GM23338 (cell line): ENCODE results near the gene KIAA1328. TPM values are rescaled to one million over a fixed set of nuclear protein-coding genes. Genes with fewer than 3 reads are reported as not detected.
A peak's percentile ranks its signal among the peaks of the same experiment; 100 is the strongest.

ENCODE experiments used
- ATAC-seq: fragments of 200-7000 bp; cut with Tn5 transposase; 3 replicates; pipeline ENCODE4 v1.9.1; 2020
- DNase-seq: peaks from one replicate; pipeline ENCODE4 v3.0.0-alpha.2; 2015; ENCODE audit warnings: low spot score
- H2AFZ ChIP-seq: fragments of 200-600 bp; sonication (generic); 2 replicates; pipeline ENCODE4 v1.8.0; 2016; ENCODE audit warnings: antibody characterized with exemption, mild to moderate bottlenecking, moderate library complexity
- H3F3A ChIP-seq: fragments of 200-600 bp; sonication (generic); replicated peaks from 2 replicates; pipeline ENCODE4 v1.8.0; 2017; ENCODE audit warnings: antibody characterized with exemption, mixed run types, low read depth
- H3K27ac ChIP-seq: fragments of 200-600 bp; sonication (generic); 2 replicates; pipeline ENCODE4 v1.6.1; 2016; ENCODE audit warnings: low read depth
- H3K27me3 ChIP-seq: fragments of 200-600 bp; sonication (generic); 2 replicates; pipeline ENCODE4 v1.8.0; 2016; ENCODE audit warnings: mild to moderate bottlenecking, mixed run types, moderate library complexity; ENCODE audit not compliant: insufficient read depth
- H3K36me3 ChIP-seq: fragments of 200-600 bp; sonication (generic); 2 replicates; pipeline ENCODE4 v1.8.0; 2016; ENCODE audit warnings: mild to moderate bottlenecking; ENCODE audit not compliant: insufficient read depth
- H3K4me1 ChIP-seq: fragments of 200-600 bp; sonication (generic); 2 replicates; pipeline ENCODE4 v1.8.0; 2016; ENCODE audit warnings: mild to moderate bottlenecking, moderate library complexity; ENCODE audit not compliant: insufficient read depth
- H3K4me2 ChIP-seq: fragments of 200-600 bp; sonication (generic); 2 replicates; pipeline ENCODE4 v1.7.1; 2017; ENCODE audit warnings: mixed run types
- H3K4me3 ChIP-seq: fragments of 200-600 bp; sonication (generic); 2 replicates; pipeline ENCODE4 v1.6.1; 2016; ENCODE audit warnings: mixed run types
- H3K79me2 ChIP-seq: fragments of 200-600 bp; sonication (generic); replicated peaks from 2 replicates; pipeline ENCODE4 v1.8.0; 2017; ENCODE audit warnings: mild to moderate bottlenecking; ENCODE audit not compliant: insufficient read depth
- H3K9me2 ChIP-seq: fragments of 200-600 bp; sonication (generic); 2 replicates; pipeline ENCODE4 v1.8.0; 2017; ENCODE audit not compliant: insufficient read depth
- H4K20me1 ChIP-seq: fragments of 200-600 bp; sonication (generic); replicated peaks from 2 replicates; pipeline ENCODE4 v1.8.0; 2017; ENCODE audit warnings: mild to moderate bottlenecking; ENCODE audit not compliant: insufficient read depth
- H3K27ac Mint-ChIP-seq: 2 replicates; pipeline ENCODE4 v1.8.0; 2020; ENCODE audit warnings: inconsistent platforms, mild to moderate bottlenecking, moderate library complexity, mixed read lengths
- H3K27me3 Mint-ChIP-seq: 3 replicates; pipeline ENCODE4 v1.8.0; 2022; ENCODE audit warnings: low read depth, mild to moderate bottlenecking, moderate library complexity, mixed read lengths, inconsistent platforms; ENCODE audit not compliant: insufficient read depth, poor library complexity
- H3K36me3 Mint-ChIP-seq: 3 replicates; pipeline ENCODE4 v1.8.0; 2021; ENCODE audit warnings: low read depth, mild to moderate bottlenecking, inconsistent platforms, moderate library complexity, mixed read lengths
- H3K4me1 Mint-ChIP-seq: 3 replicates; pipeline ENCODE4 v1.8.0; 2020; ENCODE audit warnings: mild to moderate bottlenecking, inconsistent platforms, mixed read lengths
- H3K4me3 Mint-ChIP-seq: 3 replicates; pipeline ENCODE4 v1.8.0; 2021; ENCODE audit warnings: moderate library complexity, mild to moderate bottlenecking, inconsistent platforms, mixed read lengths
- H3K9me3 Mint-ChIP-seq: 3 replicates; pipeline ENCODE4 v1.8.0; 2020; ENCODE audit warnings: moderate library complexity, mild to moderate bottlenecking, inconsistent platforms, mixed read lengths
- ETS1 ChIP-seq: IDR thresholded peaks from 2 replicates; pipeline ENCODE4 v1.6.1; 2016; ENCODE audit warnings: antibody characterized with exemption
- JUNB ChIP-seq: IDR thresholded peaks from one replicate; pipeline ENCODE4 v1.6.1; 2016; ENCODE audit warnings: antibody characterized with exemption; ENCODE audit not compliant: unreplicated experiment
- NANOG ChIP-seq: IDR thresholded peaks from 2 replicates; pipeline ENCODE4 v1.6.1; 2016; ENCODE audit warnings: antibody characterized with exemption, borderline replicate concordance
- POLR2AphosphoS5 ChIP-seq: IDR thresholded peaks from 2 replicates; pipeline ENCODE4 v1.6.1; 2016; ENCODE audit warnings: antibody characterized with exemption, low read depth
- ZNF331 ChIP-seq: fragments of 250-450 bp; sonication (Bioruptor Pico); IDR thresholded peaks from 2 replicates; pipeline ENCODE4 v1.5.0; 2020; ENCODE audit warnings: low read depth, mild to moderate bottlenecking, moderate library complexity
- ZNF462 ChIP-seq: fragments of 250-450 bp; sonication (Bioruptor Pico); IDR thresholded peaks from 2 replicates; pipeline ENCODE4 v1.5.0; 2020; ENCODE audit warnings: mild to moderate bottlenecking, moderate library complexity
- polyA plus RNA-seq: library from polyadenylated mRNA; unstranded; fragments of >200 nt; fragmentation: Nextera tagmentation; extraction: Ambion mirVana; gene quantifications from 2 replicates; pipeline ENCODE4 v1.2.1, GENCODE V29; 2016
- total RNA-seq: library from RNA; depleted of rRNA; stranded (reverse); fragments of >200 nt; shearing (Covaris generic); gene quantifications from 2 replicates; pipeline ENCODE4 v1.2.3, GENCODE V29; 2014

Gene KIAA1328
- total and polyA plus RNA-seq, 2 experiments from 2014 or later, result 5.2 to 8.4 TPM

DNA sequence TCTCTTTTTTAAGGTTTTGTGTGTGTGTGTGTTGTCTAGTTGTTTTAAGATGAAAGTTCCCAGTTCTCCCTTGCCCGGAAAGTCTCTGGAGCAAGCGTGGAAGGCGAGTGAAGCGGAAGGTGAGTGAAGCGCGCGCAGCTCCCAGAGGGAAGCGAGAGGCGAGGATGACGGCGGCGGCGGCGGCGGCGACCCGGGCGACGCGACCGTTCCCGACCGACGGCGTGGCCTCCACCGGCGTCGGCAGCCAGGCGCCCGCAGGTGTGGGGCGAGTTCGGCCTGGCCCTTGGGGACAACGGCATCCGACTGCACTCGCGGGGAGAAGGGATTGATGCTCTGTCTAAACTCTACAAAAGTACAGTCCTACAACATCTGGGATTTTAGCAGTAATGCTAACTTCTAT lies 414.8 kb downstream of the KIAA1328 start:
- Histone ChIP-seq H3F3A (no peaks in the 10 kb centered on the region), H3K36me3 (no peaks in the 10 kb centered on the region), H4K20me1 (peaks cover 18% of the 10 kb centered on the region; the same call in 1 of the 2 replicates), H3K4me3 (peak overlapping the region; percentile 24), H3K27ac (no peak overlapping the region), H2AFZ (no peak overlapping the region; the same call in 1 of the 2 replicates), H3K79me2 (no peaks in the 10 kb centered on the region), H3K27me3 (peaks cover 33% of the 10 kb centered on the region), H3K4me1 (no peaks in the 10 kb centered on the region), H3K9me2 (no peaks in the 10 kb centered on the region), H3K4me2 (peak overlapping the region; percentile 56)
- Mint-ChIP-seq H3K27me3 (peaks cover 18% of the 10 kb centered on the region), H3K4me1 (peaks cover 23% of the 10 kb centered on the region), H3K27ac (no peak overlapping the region), H3K9me3 (no peaks in the 10 kb centered on the region), H3K4me3 (peak overlapping the region; percentile 56), H3K36me3 (no peaks in the 10 kb centered on the region)
- ATAC-seq, result peak; percentile 73
- peak; percentile 63 for DNase-seq
- TF ChIP-seq ZNF331 (CRISPR knock-in tag), result no peak
- no peak for TF ChIP-seq ZNF462 (CRISPR knock-in tag)
- TF ChIP-seq NANOG, result no peak
- no peak for TF ChIP-seq JUNB
- no peak for TF ChIP-seq POLR2AphosphoS5
- no peak for TF ChIP-seq ETS1
